A549 (cell line): ENCODE results near the gene FRMD4A. TPM values are rescaled to one million over a fixed set of nuclear protein-coding genes. Genes with fewer than 3 reads are reported as not detected.

Experiments
- ATAC-seq, 2 experiments: fragments of 200-7000 bp in 1 of 2; fragments of >200 bp in 1 of 2; cut with Nextera tagmentation in 1 of 2; cut with Tn5 transposase in 1 of 2; 3 replicates each; pipeline versions ENCODE4 v1.8.0 to v1.9.1; 2018 to 2020; ENCODE audit warnings: mild to moderate bottlenecking in 1 of 2, moderate library complexity in 1 of 2
- CTCF ChIA-PET: fragments of 300-600 bp; sonication (Branson Sonifier 250); formaldehyde crosslinking; extraction: SDS; loops from one replicate; lab custom pipeline; 2021; ENCODE audit warnings: antibody characterized with exemption, inconsistent platforms; lab: Yijun Ruan, JAX
- POLR2A ChIA-PET: fragments of 350-600 bp; formaldehyde crosslinking; extraction: SDS; loops from one replicate; lab custom pipeline; 2021; ENCODE audit warnings: antibody characterized with exemption, inconsistent platforms; lab: Yijun Ruan, JAX
- DNase-seq, 2 experiments: peaks; one replicate each; pipeline versions ENCODE4 v3.0.0 to v3.0.0-alpha.2; 2011 to 2016; ENCODE audit warnings: low read depth in 1 of 2, low spot score in 1 of 2
- FAIRE-seq: peaks from 2 replicates; lab custom pipeline; 2011; peaks lifted over from hg19 to GRCh38; lab: Jason Lieb, UNC
- H3K27ac ChIP-seq, 2 experiments: fragments of >200 bp; sonication (Bioruptor Twin); formaldehyde crosslinking; 3 replicates each; pipeline ENCODE4 v1.5.1; 2016 to 2017
- H3K4me1 ChIP-seq: fragments of >200 bp; sonication (Bioruptor Twin); formaldehyde crosslinking; 3 replicates; pipeline ENCODE4 v1.6.1; 2016
- H3K4me2 ChIP-seq: fragments of >200 bp; sonication (Bioruptor Twin); formaldehyde crosslinking; 3 replicates; pipeline ENCODE4 v1.6.1; 2016
- H3K4me3 ChIP-seq: fragments of >200 bp; sonication (Bioruptor Twin); formaldehyde crosslinking; 3 replicates; pipeline ENCODE4 v1.5.1; 2016
- H3K9me3 ChIP-seq: fragments of >200 bp; sonication (Bioruptor Twin); formaldehyde crosslinking; 3 replicates; pipeline ENCODE4 v1.6.1; 2016
- BHLHE40 ChIP-seq: IDR thresholded peaks from 2 replicates; pipeline ENCODE4 v1.6.1; 2012; ENCODE audit warnings: low read depth, low read length, inconsistent platforms
- CBX8 ChIP-seq: fragments of 200-600 bp; sonication (generic); IDR thresholded peaks from 2 replicates; pipeline ENCODE4 v1.6.1; 2016
- CHD4 ChIP-seq: fragments of 200-600 bp; sonication (generic); IDR thresholded peaks from 2 replicates; pipeline ENCODE4 v1.6.1; 2016; ENCODE audit warnings: antibody characterized with exemption, mild to moderate bottlenecking, borderline replicate concordance
- EHF ChIP-seq: fragments of 250-450 bp; sonication (Bioruptor Pico); IDR thresholded peaks from 2 replicates; pipeline ENCODE4 v1.5.0; 2020; ENCODE audit warnings: mild to moderate bottlenecking
- ELK1 ChIP-seq: fragments of 150-350 bp; IDR thresholded peaks from 2 replicates; pipeline ENCODE4 v1.6.1; 2014; ENCODE audit warnings: low read depth, mild to moderate bottlenecking, low read length
- FOSB ChIP-seq: fragments of 250-450 bp; sonication (Bioruptor Pico); IDR thresholded peaks from 2 replicates; pipeline ENCODE4 v1.5.0; 2020; ENCODE audit warnings: mild to moderate bottlenecking, moderate library complexity
- FOXS1 ChIP-seq: fragments of 250-450 bp; sonication (Bioruptor Pico); IDR thresholded peaks from 2 replicates; pipeline ENCODE4 v1.5.0; 2020; ENCODE audit warnings: mild to moderate bottlenecking, moderate library complexity
- GATA3 ChIP-seq: IDR thresholded peaks from 2 replicates; pipeline ENCODE4 v1.6.1; 2012; ENCODE audit warnings: borderline replicate concordance
- HES2 ChIP-seq: fragments of >200 bp; sonication (Bioruptor Twin); formaldehyde crosslinking; IDR thresholded peaks from 2 replicates; pipeline ENCODE4 v1.6.1; 2016
- HOXB13 ChIP-seq: fragments of 250-450 bp; sonication (Bioruptor Pico); IDR thresholded peaks from 2 replicates; pipeline ENCODE4 v1.5.0; 2020; ENCODE audit warnings: low read depth, mild to moderate bottlenecking, moderate library complexity
- JUN ChIP-seq, 2 experiments: fragments of >200 bp; sonication (Bioruptor Twin); formaldehyde crosslinking; IDR thresholded peaks; 2 replicates in 1 of 2; 3 replicates in 1 of 2; pipeline ENCODE4 v1.6.1; 2016 to 2017
- JUNB ChIP-seq: fragments of >200 bp; sonication (Bioruptor Twin); formaldehyde crosslinking; IDR thresholded peaks from 2 replicates; pipeline ENCODE4 v1.6.1; 2016
- MAFK ChIP-seq: fragments of 450-650 bp; IDR thresholded peaks from 2 replicates; pipeline ENCODE4 v1.6.1; 2014; ENCODE audit not compliant: partially characterized antibody
- MAZ ChIP-seq: fragments of 150-350 bp; IDR thresholded peaks from 2 replicates; pipeline ENCODE4 v1.6.1; 2014; ENCODE audit warnings: antibody characterized with exemption, low read depth, low read length, borderline replicate concordance
- NFE2L2 ChIP-seq: fragments of 150-350 bp; conservative IDR thresholded peaks from 2 replicates; pipeline ENCODE4 v1.6.1; 2014; ENCODE audit warnings: low read length
- NR3C1 ChIP-seq: fragments of >200 bp; sonication (Bioruptor Twin); formaldehyde crosslinking; IDR thresholded peaks from 3 replicates; pipeline ENCODE4 v1.6.1; 2017
- PBX3 ChIP-seq: IDR thresholded peaks from 2 replicates; pipeline ENCODE4 v1.6.1; 2012
- POLR2AphosphoS2 ChIP-seq: conservative IDR thresholded peaks from 2 replicates; pipeline ENCODE4 v1.6.1; 2012; ENCODE audit warnings: low read length, improper control_type of control experiment, inconsistent platforms
- RAD21 ChIP-seq, 2 experiments: fragments of >200 bp in 1 of 2; sonication (Bioruptor Twin) in 1 of 2; formaldehyde crosslinking in 1 of 2; IDR thresholded peaks in 1 of 2; conservative IDR thresholded peaks in 1 of 2; 2 replicates in 1 of 2; 3 replicates in 1 of 2; pipeline ENCODE4 v1.6.1; 2012 to 2018; ENCODE audit warnings: inconsistent platforms in 1 of 2
- RFX5 ChIP-seq: fragments of 450-650 bp; IDR thresholded peaks from 2 replicates; pipeline ENCODE4 v1.7.1; 2014; ENCODE audit warnings: antibody characterized with exemption, mild to moderate bottlenecking, moderate library complexity
- RNF2 ChIP-seq: fragments of 200-600 bp; sonication (generic); IDR thresholded peaks from 2 replicates; pipeline ENCODE4 v1.6.1; 2016; ENCODE audit warnings: low read depth, mild to moderate bottlenecking, antibody characterized with exemption, moderate library complexity, borderline replicate concordance
- SMC3 ChIP-seq: fragments of >200 bp; sonication (Bioruptor Twin); formaldehyde crosslinking; IDR thresholded peaks from 3 replicates; pipeline ENCODE4 v1.6.1; 2018; ENCODE audit warnings: inconsistent platforms
- SREBF2 ChIP-seq: fragments of 450-650 bp; IDR thresholded peaks from 2 replicates; pipeline ENCODE4 v1.6.1; 2014; ENCODE audit warnings: mild to moderate bottlenecking, moderate library complexity
- ZC3H11A ChIP-seq: fragments of 450-650 bp; IDR thresholded peaks from 2 replicates; pipeline ENCODE4 v1.6.1; 2014; ENCODE audit warnings: antibody characterized with exemption, mild to moderate bottlenecking
- ZFP36 ChIP-seq: fragments of 450-650 bp; IDR thresholded peaks from 2 replicates; pipeline ENCODE4 v1.6.1; 2014; ENCODE audit warnings: borderline replicate concordance; ENCODE audit not compliant: partially characterized antibody
- ZNF302 ChIP-seq: fragments of 250-450 bp; sonication (Bioruptor Pico); IDR thresholded peaks from 2 replicates; pipeline ENCODE4 v1.9.0; 2021; ENCODE audit warnings: inconsistent platforms, mild to moderate bottlenecking, moderate library complexity
- WGBS: methylation state at CpG from one replicate; pipeline ENCODE4 v1.1.6; 2017; ENCODE audit errors: missing lambda C conversion rate; 5-methylcytosine and 5-hydroxymethylcytosine counted together
- polyA plus RNA-seq, 4 experiments: library from polyadenylated mRNA; depleted of rRNA in 3 of 4; stranded (reverse); fragments of >200 nt; fragmentation: RNase III in 1 of 4; extraction: RNeasy Plus Mini Kit Qiagen cat#74134 plus additional on column Dnase treatment in 1 of 4; gene quantifications; 2 replicates in 3 of 4; 3 replicates in 1 of 4; pipeline ENCODE4 v1.2.3, GENCODE V29; 2011 to 2017
- TF ChIP-seq, protein P1 (sequence below): fragments of 250-450 bp; sonication (Bioruptor Pico); IDR thresholded peaks from 2 replicates; pipeline ENCODE4 v1.5.0; 2020; ENCODE audit warnings: low read depth, mild to moderate bottlenecking, moderate library complexity
- TF ChIP-seq, protein P2 (sequence below): fragments of >200 bp; sonication (Bioruptor Twin); formaldehyde crosslinking; IDR thresholded peaks from 3 replicates; pipeline ENCODE4 v1.5.1; 2016
- TF ChIP-seq, protein P3 (sequence below): fragments of 250-450 bp; sonication (Bioruptor Pico); IDR thresholded peaks from 2 replicates; pipeline ENCODE4 v1.5.0; 2021; ENCODE audit warnings: mild to moderate bottlenecking, moderate library complexity, borderline replicate concordance

The FRMD4A gene
- polyA plus RNA-seq, 2 of the 4 experiments (the other 2 are of a cell fraction): 2.5 to 4.7 TPM

- ChIA-PET CTCF (interaction anchor here (0.9 to 1.5 kb wide), 2 partner anchors 21 to 287 kb away, joined by 3 to 5 read pairs; no protein-coding TSS in a partner anchor), POLR2A (no interaction called here)
- Histone ChIP-seq H3K27ac (no peak overlapping the region), H3K4me2 (no peak overlapping the region), H3K9me3 (no peaks in the 10 kb centered on the region), H3K4me1 (no peaks in the 10 kb centered on the region), H3K4me3 (no peak overlapping the region)
- ATAC-seq (no peak), FAIRE-seq (no peak), DNase-seq (no peak)
- WGBS: 0% methylated on average over 1 of the region's 1 CpG
- TF ChIP-seq RNF2 (no peak), GATA3 (no peak), POLR2AphosphoS2 (no peak), HES2 (no peak), SREBF2 (no peak), EHF (CRISPR knock-in tag) (no peak), SMC3 (no peak), CBX8 (no peak), FOXS1 (CRISPR knock-in tag) (no peak), MAZ (no peak), MAFK (no peak), RFX5 (no peak)
Observed at GRCh38 chr10:14191871-14192270, 138.9 kb downstream of the FRMD4A start.

GRCh38 chr10:14191407-14191806 is 139.3 kb downstream of the FRMD4A start:
- no peaks in the 10 kb centered on the region for H3K9me3 ChIP-seq
- no peaks in the 10 kb centered on the region for H3K4me1 ChIP-seq
- no peak overlapping the region for H3K27ac ChIP-seq
- DNase-seq (no peak), ATAC-seq (no peak), FAIRE-seq (no peak)
- ChIA-PET POLR2A (no interaction called here), CTCF (interaction anchor here (1.5 kb wide), 1 partner anchor 287 kb away, joined by 3 read pairs; no protein-coding TSS in a partner anchor)
- H3K4me2 ChIP-seq: no peak overlapping the region
- TF ChIP-seq RAD21 (conservative IDR thresholded peaks at IDR 0.05 in 1 of 2, IDR thresholded peaks at IDR 0.05 in 1 of 2) (no peak), NR3C1 (no peak), JUN (IDR thresholded peaks at IDR 0.05) (no peak)
- no peak overlapping the region for H3K4me3 ChIP-seq
- 46% methylated on average over 5 of the region's 5 CpGs for WGBS

- ChIA-PET POLR2A (no interaction called here), CTCF (interaction anchor here (0.8 kb wide), 1 partner anchor 288 kb away, joined by 3 read pairs; no protein-coding TSS in a partner anchor)
- Histone ChIP-seq H3K4me1 (no peaks in the 10 kb centered on the region), H3K9me3 (no peaks in the 10 kb centered on the region), H3K27ac (no peak overlapping the region), H3K4me3 (no peak overlapping the region), H3K4me2 (no peak overlapping the region)
- DNase-seq: no peak
- FAIRE-seq: no peak
- 72% methylated on average over 4 of the region's 4 CpGs for WGBS
- TF ChIP-seq ZFP36 (no peak), MAFK (no peak), ELK1 (no peak), NFE2L2 (no peak), PBX3 (no peak), RNF2 (no peak), CHD4 (no peak), JUNB (no peak), JUN (IDR thresholded peaks at IDR 0.05) (no peak), FOXS1 (CRISPR knock-in tag) (no peak), FOSB (no peak), ZC3H11A (no peak), BHLHE40 (no peak), EHF (CRISPR knock-in tag) (no peak), HOXB13 (no peak), SMC3 (no peak), ZNF302 (CRISPR knock-in tag) (no peak)
- TF ChIP-seq, protein P1, sequence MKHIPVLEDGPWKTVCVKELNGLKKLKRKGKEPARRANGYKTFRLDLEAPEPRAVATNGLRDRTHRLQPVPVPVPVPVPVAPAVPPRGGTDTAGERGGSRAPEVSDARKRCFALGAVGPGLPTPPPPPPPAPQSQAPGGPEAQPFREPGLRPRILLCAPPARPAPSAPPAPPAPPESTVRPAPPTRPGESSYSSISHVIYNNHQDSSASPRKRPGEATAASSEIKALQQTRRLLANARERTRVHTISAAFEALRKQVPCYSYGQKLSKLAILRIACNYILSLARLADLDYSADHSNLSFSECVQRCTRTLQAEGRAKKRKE (CRISPR knock-in tag): no peak
- TF ChIP-seq, protein P2, sequence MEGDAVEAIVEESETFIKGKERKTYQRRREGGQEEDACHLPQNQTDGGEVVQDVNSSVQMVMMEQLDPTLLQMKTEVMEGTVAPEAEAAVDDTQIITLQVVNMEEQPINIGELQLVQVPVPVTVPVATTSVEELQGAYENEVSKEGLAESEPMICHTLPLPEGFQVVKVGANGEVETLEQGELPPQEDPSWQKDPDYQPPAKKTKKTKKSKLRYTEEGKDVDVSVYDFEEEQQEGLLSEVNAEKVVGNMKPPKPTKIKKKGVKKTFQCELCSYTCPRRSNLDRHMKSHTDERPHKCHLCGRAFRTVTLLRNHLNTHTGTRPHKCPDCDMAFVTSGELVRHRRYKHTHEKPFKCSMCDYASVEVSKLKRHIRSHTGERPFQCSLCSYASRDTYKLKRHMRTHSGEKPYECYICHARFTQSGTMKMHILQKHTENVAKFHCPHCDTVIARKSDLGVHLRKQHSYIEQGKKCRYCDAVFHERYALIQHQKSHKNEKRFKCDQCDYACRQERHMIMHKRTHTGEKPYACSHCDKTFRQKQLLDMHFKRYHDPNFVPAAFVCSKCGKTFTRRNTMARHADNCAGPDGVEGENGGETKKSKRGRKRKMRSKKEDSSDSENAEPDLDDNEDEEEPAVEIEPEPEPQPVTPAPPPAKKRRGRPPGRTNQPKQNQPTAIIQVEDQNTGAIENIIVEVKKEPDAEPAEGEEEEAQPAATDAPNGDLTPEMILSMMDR: no peak
- TF ChIP-seq, protein P3, sequence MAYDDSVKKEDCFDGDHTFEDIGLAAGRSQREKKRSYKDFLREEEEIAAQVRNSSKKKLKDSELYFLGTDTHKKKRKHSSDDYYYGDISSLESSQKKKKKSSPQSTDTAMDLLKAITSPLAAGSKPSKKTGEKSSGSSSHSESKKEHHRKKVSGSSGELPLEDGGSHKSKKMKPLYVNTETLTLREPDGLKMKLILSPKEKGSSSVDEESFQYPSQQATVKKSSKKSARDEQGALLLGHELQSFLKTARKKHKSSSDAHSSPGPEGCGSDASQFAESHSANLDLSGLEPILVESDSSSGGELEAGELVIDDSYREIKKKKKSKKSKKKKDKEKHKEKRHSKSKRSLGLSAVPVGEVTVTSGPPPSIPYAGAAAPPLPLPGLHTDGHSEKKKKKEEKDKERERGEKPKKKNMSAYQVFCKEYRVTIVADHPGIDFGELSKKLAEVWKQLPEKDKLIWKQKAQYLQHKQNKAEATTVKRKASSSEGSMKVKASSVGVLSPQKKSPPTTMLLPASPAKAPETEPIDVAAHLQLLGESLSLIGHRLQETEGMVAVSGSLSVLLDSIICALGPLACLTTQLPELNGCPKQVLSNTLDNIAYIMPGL (CRISPR knock-in tag): no peak
- no peak for ATAC-seq
Observed at GRCh38 chr10:14190702-14191101, 140.0 kb downstream of the FRMD4A start.
